ENCODE results near the gene MEGF10. TPM values are rescaled to one million over a fixed set of nuclear protein-coding genes. Genes with fewer than 3 reads are reported as not detected.
A peak's percentile ranks its signal among the peaks of the same experiment; 100 is the strongest.

The MEGF10 gene
- polyA plus RNA-seq, 3 donors, result not detected

GRCh38 chr5:127385936-127386335, 95.3 kb downstream of the MEGF10 start:
- Histone ChIP-seq H3K4me1 (ENCODE audit: control insufficient read depth in 1 of 2, insufficient read depth in 2 of 2, low read length in 2 of 2) (no peaks in the 10 kb centered on the region), H3K79me2 (ENCODE audit: insufficient read depth, low read length) (no peaks in the 10 kb centered on the region), H3K36me3 (replicated peaks in 1 of 2; ENCODE audit: control insufficient read depth in 1 of 2, insufficient read depth in 2 of 2, low read length in 2 of 2) (no peaks in the 10 kb centered on the region), H3K27me3 (ENCODE audit: control insufficient read depth in 2 of 2, insufficient read depth in 2 of 2, low read length in 2 of 2) (no peaks in the 10 kb centered on the region), H4K20me1 (ENCODE audit: insufficient read depth, low read length) (no peaks in the 10 kb centered on the region), H3K27ac (ENCODE audit: low read depth in 1 of 2, low read length in 2 of 2) (no peak overlapping the region), H3K4me3 (replicated peaks in 1 of 3; ENCODE audit: low read depth in 2 of 3, low read length in 3 of 3) (no peak overlapping the region), H2AFZ (ENCODE audit: insufficient read depth, low read depth, low read length, poor library complexity, severe bottlenecking) (no peak overlapping the region), H3K9ac (ENCODE audit: insufficient read depth, low read length, poor library complexity, severe bottlenecking) (no peak overlapping the region), H3K4me2 (replicated peaks; ENCODE audit: extremely low read depth, low read length, poor library complexity, severe bottlenecking) (no peak overlapping the region), H3K9me3 (replicated peaks in 1 of 2; ENCODE audit: control insufficient read depth in 1 of 2, insufficient read depth in 1 of 2, low read length in 2 of 2) (no peaks in the 10 kb centered on the region)
- no peak for DNase-seq
- H3K36me3 Mint-ChIP-seq, result no peaks in the 10 kb centered on the region
- H3K4me3 Mint-ChIP-seq, result no peak overlapping the region
- intact Hi-C loops (cut with micrococcal nuclease), result no loop called here
- H3K27ac Mint-ChIP-seq, result peak overlapping the region in 2 of 7 donors; percentile 16 to 46
- no peaks in the 10 kb centered on the region for H3K27me3 Mint-ChIP-seq (ENCODE audit: low read depth in 3 of 3)
- peaks cover 10% of the 10 kb centered on the region for H3K4me1 Mint-ChIP-seq
- peaks cover 0 to 2% (median 0%) of the 10 kb centered on the region in 7 donors for H3K9me3 Mint-ChIP-seq
- WGBS (ENCODE audit: insufficient coverage), result no CpG with 5 or more reads among the region's 1 CpG
- TF ChIP-seq CTCF (IDR thresholded peaks at IDR 0.05), result no peak

GRCh38 chr5:127386557-127386956, 96.0 kb downstream of the MEGF10 start:
- Histone ChIP-seq H3K79me2 (ENCODE audit: insufficient read depth, low read length) (no peaks in the 10 kb centered on the region), H4K20me1 (ENCODE audit: insufficient read depth, low read length) (no peaks in the 10 kb centered on the region), H3K9ac (ENCODE audit: insufficient read depth, low read length, poor library complexity, severe bottlenecking) (no peak overlapping the region), H3K4me2 (replicated peaks; ENCODE audit: extremely low read depth, low read length, poor library complexity, severe bottlenecking) (no peak overlapping the region), H3K27me3 (ENCODE audit: control insufficient read depth in 2 of 2, insufficient read depth in 2 of 2, low read length in 2 of 2) (no peaks in the 10 kb centered on the region), H3K27ac (ENCODE audit: low read depth in 1 of 2, low read length in 2 of 2) (no peak overlapping the region), H2AFZ (ENCODE audit: insufficient read depth, low read depth, low read length, poor library complexity, severe bottlenecking) (no peak overlapping the region), H3K4me3 (replicated peaks in 1 of 3; ENCODE audit: low read depth in 2 of 3, low read length in 3 of 3) (no peak overlapping the region), H3K4me1 (ENCODE audit: control insufficient read depth in 1 of 2, insufficient read depth in 2 of 2, low read length in 2 of 2) (no peaks in the 10 kb centered on the region), H3K36me3 (replicated peaks in 1 of 2; ENCODE audit: control insufficient read depth in 1 of 2, insufficient read depth in 2 of 2, low read length in 2 of 2) (no peaks in the 10 kb centered on the region), H3K9me3 (replicated peaks in 1 of 2; ENCODE audit: control insufficient read depth in 1 of 2, insufficient read depth in 1 of 2, low read length in 2 of 2) (no peaks in the 10 kb centered on the region)
- WGBS (ENCODE audit: insufficient coverage), result no CpG with 5 or more reads among the region's 2 CpGs
- TF ChIP-seq CTCF (IDR thresholded peaks at IDR 0.05), result no peak
- intact Hi-C loops (cut with micrococcal nuclease), result no loop called here
- no peaks in the 10 kb centered on the region for H3K27me3 Mint-ChIP-seq (ENCODE audit: low read depth in 3 of 3)
- no peak overlapping the region for H3K27ac Mint-ChIP-seq
- H3K4me3 Mint-ChIP-seq, result no peak overlapping the region
- H3K9me3 Mint-ChIP-seq, result peaks cover 0 to 2% (median 0%) of the 10 kb centered on the region in 7 donors
- H3K36me3 Mint-ChIP-seq, result no peaks in the 10 kb centered on the region
- peaks cover 10% of the 10 kb centered on the region for H3K4me1 Mint-ChIP-seq
- DNase-seq, result no peak
